Hepatocyte (in vitro differentiated cells): ENCODE results near the gene CDH22. TPM values are rescaled to one million over a fixed set of nuclear protein-coding genes. Genes with fewer than 3 reads are reported as not detected.
A peak's percentile ranks its signal among the peaks of the same experiment; 100 is the strongest.

ENCODE experiments used
- DNase-seq: peaks from one replicate; pipeline ENCODE4 v3.0.0-alpha.2; 2016; ENCODE audit warnings: low spot score
- H2AFZ ChIP-seq: fragments of 200-600 bp; sonication (generic); 2 replicates; pipeline ENCODE4 v1.6.0; 2016; ENCODE audit warnings: antibody characterized with exemption, mild to moderate bottlenecking
- H3K27ac ChIP-seq: fragments of 200-600 bp; sonication (generic); 2 replicates; pipeline ENCODE4 v1.5.1; 2016; ENCODE audit warnings: mild to moderate bottlenecking
- H3K27me3 ChIP-seq: fragments of 200-600 bp; sonication (generic); 2 replicates; pipeline ENCODE4 v1.6.1; 2016
- H3K36me3 ChIP-seq: fragments of 200-600 bp; sonication (generic); replicated peaks from 2 replicates; pipeline ENCODE4 v1.5.1; 2016; ENCODE audit warnings: low read depth; ENCODE audit not compliant: insufficient read depth
- H3K4me1 ChIP-seq: fragments of 200-600 bp; sonication (generic); 2 replicates; pipeline ENCODE4 v1.5.1; 2016; ENCODE audit warnings: mild to moderate bottlenecking, moderate library complexity; ENCODE audit not compliant: insufficient read depth
- H3K4me2 ChIP-seq: fragments of 200-600 bp; sonication (generic); 2 replicates; pipeline ENCODE4 v1.6.0; 2016
- H3K4me3 ChIP-seq: fragments of 200-600 bp; sonication (generic); 2 replicates; pipeline ENCODE4 v1.5.1; 2016; ENCODE audit warnings: mild to moderate bottlenecking
- H3K79me2 ChIP-seq: fragments of 200-600 bp; sonication (generic); 2 replicates; pipeline ENCODE4 v1.6.0; 2017; ENCODE audit warnings: mild to moderate bottlenecking
- H3K9me2 ChIP-seq: fragments of 200-600 bp; sonication (generic); replicated peaks from 2 replicates; pipeline ENCODE4 v1.6.0; 2017; ENCODE audit warnings: mild to moderate bottlenecking; ENCODE audit not compliant: insufficient read depth
- H3K9me3 ChIP-seq: fragments of 200-600 bp; sonication (generic); 2 replicates; pipeline ENCODE4 v1.5.1; 2016; ENCODE audit warnings: low read depth, mild to moderate bottlenecking
- H4K20me1 ChIP-seq: fragments of 200-600 bp; sonication (generic); 2 replicates; pipeline ENCODE4 v1.6.0; 2016; ENCODE audit warnings: mild to moderate bottlenecking; ENCODE audit not compliant: insufficient read depth, poor library complexity, severe bottlenecking
- EZH2 ChIP-seq: fragments of 200-600 bp; sonication (generic); IDR thresholded peaks from 2 replicates; pipeline ENCODE4 v1.6.1; 2016; ENCODE audit warnings: antibody characterized with exemption, mild to moderate bottlenecking, borderline replicate concordance
- EZH2phosphoT487 ChIP-seq: fragments of 200-600 bp; sonication (generic); IDR thresholded peaks from one replicate; pipeline ENCODE4 v1.6.1; 2018; ENCODE audit warnings: antibody characterized with exemption, mild to moderate bottlenecking, low read depth, moderate library complexity; ENCODE audit not compliant: unreplicated experiment, severe bottlenecking
- WGBS: methylation state at CpG from one replicate; pipeline ENCODE4 v1.1.6; 2016; ENCODE audit warnings: low lambda C conversion rate; ENCODE audit errors: missing lambda C conversion rate; 5-methylcytosine and 5-hydroxymethylcytosine counted together
- polyA plus RNA-seq: library from polyadenylated mRNA; unstranded; fragments of >200 nt; fragmentation: Nextera tagmentation; extraction: Ambion mirVana; gene quantifications from 2 replicates; pipeline ENCODE4 v1.2.1, GENCODE V29; 2016
- total RNA-seq: library from RNA; depleted of rRNA; stranded (reverse); fragments of >200 nt; gene quantifications from 2 replicates; pipeline ENCODE4 v1.2.3, GENCODE V29; 2014
- TF ChIP-seq, protein P1 (sequence below): fragments of 200-600 bp; sonication (generic); IDR thresholded peaks from 2 replicates; pipeline ENCODE4 v1.5.1; 2016; ENCODE audit warnings: antibody characterized with exemption, mild to moderate bottlenecking; ENCODE audit not compliant: poor library complexity

Gene CDH22
- total and polyA plus RNA-seq, 2 experiments from 2014 or later, result not detected

DNA sequence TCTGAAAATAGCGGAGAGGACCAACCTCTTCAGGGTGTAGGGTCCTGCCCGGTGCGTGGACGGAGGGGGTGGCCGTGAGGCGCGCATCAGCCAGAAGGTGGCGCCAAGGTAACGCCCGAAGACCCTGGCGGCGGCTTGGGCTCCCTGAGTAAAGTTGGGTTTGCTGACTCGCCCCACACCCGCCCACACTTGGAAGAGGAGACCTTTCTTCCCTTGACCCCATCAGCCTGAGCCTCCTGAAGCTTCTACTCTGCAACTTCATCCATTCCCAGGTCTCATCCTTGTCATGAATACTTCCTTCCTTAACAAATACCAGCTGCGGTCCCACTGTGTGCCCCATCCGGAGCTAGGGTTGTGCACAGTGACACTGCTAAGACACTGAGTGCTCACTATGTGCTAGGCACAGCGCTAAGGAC is 175.6 kb downstream of the CDH22 start:
- WGBS, result 17% methylated on average over 17 of the region's 17 CpGs

DNA sequence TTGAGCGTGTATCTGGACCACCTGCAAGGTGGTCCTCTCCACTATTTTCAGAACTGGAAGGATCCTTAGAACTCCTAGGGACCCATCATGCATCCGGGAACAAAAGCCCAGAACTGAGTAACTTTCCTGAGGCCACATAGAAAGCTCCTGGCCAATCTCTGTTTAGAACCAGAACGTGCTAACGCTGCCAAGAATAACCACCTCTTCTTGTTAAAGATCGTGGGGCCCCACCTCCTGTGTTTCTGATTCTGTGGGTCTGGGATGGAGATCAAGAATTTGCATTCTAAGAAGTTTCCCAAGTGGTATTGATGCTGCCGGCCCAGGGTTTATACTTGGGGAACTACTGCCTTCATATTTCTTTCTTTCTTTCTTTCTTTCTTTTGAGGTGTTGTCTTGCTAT is 176.9 kb downstream of the CDH22 start:
- Histone ChIP-seq H3K9me2 (no peaks in the 10 kb centered on the region), H3K4me3 (no peak overlapping the region), H3K27ac (no peak overlapping the region), H3K4me1 (no peaks in the 10 kb centered on the region), H3K4me2 (no peak overlapping the region), H2AFZ (no peak overlapping the region), H3K27me3 (peaks cover 36% of the 10 kb centered on the region), H3K79me2 (no peaks in the 10 kb centered on the region), H3K9me3 (no peaks in the 10 kb centered on the region), H3K36me3 (no peaks in the 10 kb centered on the region), H4K20me1 (no peaks in the 10 kb centered on the region)
- no peak for TF ChIP-seq EZH2
- TF ChIP-seq, protein P1, sequence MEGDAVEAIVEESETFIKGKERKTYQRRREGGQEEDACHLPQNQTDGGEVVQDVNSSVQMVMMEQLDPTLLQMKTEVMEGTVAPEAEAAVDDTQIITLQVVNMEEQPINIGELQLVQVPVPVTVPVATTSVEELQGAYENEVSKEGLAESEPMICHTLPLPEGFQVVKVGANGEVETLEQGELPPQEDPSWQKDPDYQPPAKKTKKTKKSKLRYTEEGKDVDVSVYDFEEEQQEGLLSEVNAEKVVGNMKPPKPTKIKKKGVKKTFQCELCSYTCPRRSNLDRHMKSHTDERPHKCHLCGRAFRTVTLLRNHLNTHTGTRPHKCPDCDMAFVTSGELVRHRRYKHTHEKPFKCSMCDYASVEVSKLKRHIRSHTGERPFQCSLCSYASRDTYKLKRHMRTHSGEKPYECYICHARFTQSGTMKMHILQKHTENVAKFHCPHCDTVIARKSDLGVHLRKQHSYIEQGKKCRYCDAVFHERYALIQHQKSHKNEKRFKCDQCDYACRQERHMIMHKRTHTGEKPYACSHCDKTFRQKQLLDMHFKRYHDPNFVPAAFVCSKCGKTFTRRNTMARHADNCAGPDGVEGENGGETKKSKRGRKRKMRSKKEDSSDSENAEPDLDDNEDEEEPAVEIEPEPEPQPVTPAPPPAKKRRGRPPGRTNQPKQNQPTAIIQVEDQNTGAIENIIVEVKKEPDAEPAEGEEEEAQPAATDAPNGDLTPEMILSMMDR, result no peak
- no peak for TF ChIP-seq EZH2phosphoT487
- 61% methylated on average over 6 of the region's 6 CpGs for WGBS
- no peak for DNase-seq

More for the DNA sequence above, 175.6 kb downstream of the CDH22 start:
- H4K20me1 ChIP-seq, result no peaks in the 10 kb centered on the region
- H2AFZ ChIP-seq, result no peak overlapping the region
- no peaks in the 10 kb centered on the region for H3K9me2 ChIP-seq
- H3K36me3 ChIP-seq, result no peaks in the 10 kb centered on the region
- no peak overlapping the region for H3K4me3 ChIP-seq
- H3K79me2 ChIP-seq, result no peaks in the 10 kb centered on the region
- no peak overlapping the region for H3K4me2 ChIP-seq
- H3K9me3 ChIP-seq, result no peaks in the 10 kb centered on the region
- TF ChIP-seq EZH2phosphoT487 (no peak), EZH2 (no peak)
- TF ChIP-seq, protein P1, result peak; percentile 89
- H3K27me3 ChIP-seq, result peaks cover 40% of the 10 kb centered on the region
- no peak overlapping the region for H3K27ac ChIP-seq
- DNase-seq, result peak; percentile 85
- H3K4me1 ChIP-seq, result no peaks in the 10 kb centered on the region

DNA sequence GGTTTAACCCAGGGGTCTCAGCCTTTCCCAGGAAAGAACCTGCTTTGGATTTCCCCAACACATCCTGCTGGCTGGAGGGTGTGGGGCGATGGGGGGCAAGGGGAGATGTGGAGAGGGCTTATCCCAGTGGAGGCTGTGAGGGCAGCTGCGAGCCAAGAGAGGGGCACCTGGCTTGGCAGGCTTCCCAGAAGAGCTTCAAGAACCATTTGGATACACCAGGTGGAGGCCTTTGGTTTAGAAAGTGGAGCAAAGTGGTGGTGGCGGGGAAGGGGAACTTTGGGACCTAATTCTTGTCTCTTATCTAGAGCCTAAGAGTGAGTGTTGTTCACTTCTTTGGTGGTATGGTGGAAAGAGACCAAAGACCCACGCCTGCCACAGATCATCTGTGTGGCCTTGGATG is 177.8 kb downstream of the CDH22 start:
- Histone ChIP-seq H3K4me3 (no peak overlapping the region), H3K27me3 (peaks cover 36% of the 10 kb centered on the region), H3K4me1 (no peaks in the 10 kb centered on the region), H3K9me2 (no peaks in the 10 kb centered on the region), H3K79me2 (no peaks in the 10 kb centered on the region), H4K20me1 (no peaks in the 10 kb centered on the region), H3K36me3 (no peaks in the 10 kb centered on the region), H3K4me2 (no peak overlapping the region), H2AFZ (no peak overlapping the region), H3K9me3 (no peaks in the 10 kb centered on the region), H3K27ac (no peak overlapping the region)
- no peak for DNase-seq
- TF ChIP-seq EZH2 (no peak), EZH2phosphoT487 (no peak)
- TF ChIP-seq, protein P1, result no peak
- 76% methylated on average over 4 of the region's 4 CpGs for WGBS

DNA sequence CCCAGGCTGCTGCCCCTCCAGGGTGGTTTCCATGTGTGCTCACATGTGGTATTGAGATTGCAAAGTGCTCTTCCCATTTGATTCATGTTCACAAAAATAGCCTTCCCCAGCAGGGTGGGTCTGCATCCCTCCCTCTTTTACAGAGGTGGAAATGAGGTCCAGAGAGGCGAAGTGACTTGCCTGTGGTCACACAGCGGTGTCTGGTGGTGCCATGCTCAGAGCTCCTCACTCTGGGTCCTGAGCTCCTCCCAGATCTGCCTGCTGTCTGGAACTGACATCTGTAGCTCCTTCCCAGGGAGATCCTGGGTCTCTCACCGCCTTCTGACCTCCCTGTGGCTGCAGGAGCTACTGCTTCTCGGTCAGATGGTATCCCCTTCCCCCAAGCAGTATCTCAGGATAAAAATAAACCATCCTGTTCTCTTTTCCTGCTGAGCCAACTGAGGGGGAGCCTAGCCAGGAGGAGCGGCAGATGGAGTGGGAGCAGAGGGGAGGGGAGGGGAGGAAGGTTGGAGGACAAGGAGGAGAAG is 178.3 kb downstream of the CDH22 start:
- WGBS, result 35% methylated on average over 5 of the region's 5 CpGs
- no peaks in the 10 kb centered on the region for H4K20me1 ChIP-seq
- DNase-seq, result no peak
- no peak overlapping the region for H3K4me2 ChIP-seq
- no peaks in the 10 kb centered on the region for H3K9me3 ChIP-seq
- TF ChIP-seq EZH2phosphoT487, result no peak
- TF ChIP-seq, protein P1, result no peak
- TF ChIP-seq EZH2, result no peak
- H2AFZ ChIP-seq, result no peak overlapping the region
- no peaks in the 10 kb centered on the region for H3K79me2 ChIP-seq
- no peak overlapping the region for H3K27ac ChIP-seq
- no peaks in the 10 kb centered on the region for H3K36me3 ChIP-seq
- H3K9me2 ChIP-seq, result no peaks in the 10 kb centered on the region
- H3K27me3 ChIP-seq, result peaks cover 35% of the 10 kb centered on the region
- H3K4me3 ChIP-seq, result no peak overlapping the region
- no peaks in the 10 kb centered on the region for H3K4me1 ChIP-seq
